Peyer's patch (tissue), 4 donors: ENCODE data around the gene SETD1A.

Experiments
- CTCF ChIP-seq, 6 experiments: fragments of 450-650 bp in 4 of 6; fragments of 200-600 bp in 2 of 6; sonication (generic) in 1 of 6; IDR thresholded peaks; one replicate each; pipeline ENCODE4 v1.5.1; 2017 to 2019; ENCODE audit warnings: antibody characterized with exemption in 6 of 6, mild to moderate bottlenecking in 3 of 6, moderate library complexity in 1 of 6
- POLR2A ChIP-seq, 2 donors: fragments of 450-650 bp; IDR thresholded peaks; one replicate each; pipeline ENCODE4 v1.5.1; 2017; ENCODE audit warnings: antibody characterized with exemption in 2 of 2, mild to moderate bottlenecking in 2 of 2, moderate library complexity in 2 of 2

- no peak for TF ChIP-seq CTCF (IDR thresholded peaks at IDR 0.05)
- no peak for TF ChIP-seq POLR2A (IDR thresholded peaks at IDR 0.05)
Measured at GRCh38 chr16:30918614-30919013, 38.9 kb upstream of the SETD1A start.
